GM12874 (cell line): Measurements from ENCODE around the gene MDFIC.

Experiments
- TF ChIP-seq, protein P1 (sequence below): IDR thresholded peaks from 2 replicates; pipeline ENCODE4 v1.5.1; 2011; ENCODE audit warnings: low read depth, mild to moderate bottlenecking, control low read depth, low read length, moderate library complexity; ENCODE audit not compliant: insufficient read depth

The MDFIC gene

DNA sequence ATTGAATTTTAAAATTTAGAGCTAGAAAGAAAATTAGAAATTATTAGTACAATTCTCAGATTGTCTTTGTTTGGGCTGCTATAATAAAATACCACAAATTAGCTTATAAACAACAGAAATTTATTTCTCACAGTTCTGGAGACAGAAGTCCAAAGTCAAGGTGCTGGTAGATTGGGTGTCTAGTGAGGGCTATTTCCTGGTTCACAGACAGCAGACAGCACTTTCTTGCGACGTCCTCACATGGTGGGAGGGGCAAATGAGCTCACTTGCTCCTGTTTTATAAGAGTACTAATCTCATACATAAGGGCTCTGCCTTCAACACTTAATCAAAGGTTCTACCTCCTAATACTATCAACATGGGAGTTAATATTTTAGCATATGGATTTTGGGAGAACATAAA is 134.1 kb downstream of the MDFIC start:
- TF ChIP-seq, protein P1, sequence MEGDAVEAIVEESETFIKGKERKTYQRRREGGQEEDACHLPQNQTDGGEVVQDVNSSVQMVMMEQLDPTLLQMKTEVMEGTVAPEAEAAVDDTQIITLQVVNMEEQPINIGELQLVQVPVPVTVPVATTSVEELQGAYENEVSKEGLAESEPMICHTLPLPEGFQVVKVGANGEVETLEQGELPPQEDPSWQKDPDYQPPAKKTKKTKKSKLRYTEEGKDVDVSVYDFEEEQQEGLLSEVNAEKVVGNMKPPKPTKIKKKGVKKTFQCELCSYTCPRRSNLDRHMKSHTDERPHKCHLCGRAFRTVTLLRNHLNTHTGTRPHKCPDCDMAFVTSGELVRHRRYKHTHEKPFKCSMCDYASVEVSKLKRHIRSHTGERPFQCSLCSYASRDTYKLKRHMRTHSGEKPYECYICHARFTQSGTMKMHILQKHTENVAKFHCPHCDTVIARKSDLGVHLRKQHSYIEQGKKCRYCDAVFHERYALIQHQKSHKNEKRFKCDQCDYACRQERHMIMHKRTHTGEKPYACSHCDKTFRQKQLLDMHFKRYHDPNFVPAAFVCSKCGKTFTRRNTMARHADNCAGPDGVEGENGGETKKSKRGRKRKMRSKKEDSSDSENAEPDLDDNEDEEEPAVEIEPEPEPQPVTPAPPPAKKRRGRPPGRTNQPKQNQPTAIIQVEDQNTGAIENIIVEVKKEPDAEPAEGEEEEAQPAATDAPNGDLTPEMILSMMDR = no peak

DNA sequence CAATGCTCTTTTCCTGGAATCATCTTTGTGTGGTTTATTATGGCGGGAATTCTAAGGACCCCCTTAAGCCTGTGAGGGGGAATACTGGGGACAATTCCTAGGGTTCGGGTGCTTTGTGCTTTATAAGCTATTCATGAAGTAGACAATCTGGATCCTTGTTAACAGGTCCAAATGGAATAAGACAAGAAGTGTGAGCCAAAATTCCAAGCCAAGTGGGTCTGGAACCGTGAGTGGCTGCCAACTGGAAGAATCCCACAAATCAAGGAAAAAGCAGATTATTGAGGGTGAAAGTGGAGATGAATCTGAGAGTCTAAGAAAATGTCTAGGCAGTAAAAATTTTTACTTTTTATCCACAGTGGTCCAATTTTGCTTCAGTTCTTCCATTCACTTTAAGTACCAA is 136.8 kb downstream of the MDFIC start:
- TF ChIP-seq, protein P1 = no peak

- TF ChIP-seq, protein P1 = no peak
These were observed 137.4 kb downstream of the MDFIC start for GRCh38 chr7:115059321-115059720.

DNA sequence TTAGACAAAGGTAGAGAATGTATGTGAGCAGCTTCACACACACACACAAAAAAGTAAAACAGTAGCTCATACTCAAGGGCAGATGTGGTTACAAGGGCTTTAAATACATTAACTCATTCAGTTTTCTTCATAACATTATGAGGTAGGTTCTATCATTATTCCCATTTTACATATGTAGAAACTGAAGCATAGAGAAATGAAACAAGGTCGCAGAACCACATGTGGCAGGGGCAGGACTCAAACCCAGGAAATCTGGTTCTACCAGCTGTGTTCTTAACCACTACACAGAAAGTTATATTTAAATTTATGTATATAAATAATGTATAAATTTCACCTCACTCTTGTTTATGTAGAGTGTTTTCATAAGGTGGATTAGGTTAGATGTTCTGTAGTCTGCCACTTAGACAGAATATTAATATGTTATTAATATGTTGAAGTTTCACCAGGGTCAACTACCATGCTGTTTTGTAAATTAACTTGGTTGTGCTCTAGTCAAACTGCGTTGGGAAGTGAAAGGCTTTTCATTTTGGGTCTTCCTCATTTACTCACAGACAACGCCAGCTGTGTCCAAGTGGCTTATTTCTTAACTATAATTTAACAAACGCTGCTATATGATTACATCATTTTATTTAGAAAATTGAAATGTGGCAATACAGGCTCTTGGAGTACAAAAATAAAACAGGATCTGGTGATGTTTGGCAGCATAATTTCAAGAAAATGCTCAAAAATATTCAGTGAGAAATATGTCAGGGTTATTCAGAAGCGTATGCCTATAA is 138.4 kb downstream of the MDFIC start:
- TF ChIP-seq, protein P1 = no peak

DNA sequence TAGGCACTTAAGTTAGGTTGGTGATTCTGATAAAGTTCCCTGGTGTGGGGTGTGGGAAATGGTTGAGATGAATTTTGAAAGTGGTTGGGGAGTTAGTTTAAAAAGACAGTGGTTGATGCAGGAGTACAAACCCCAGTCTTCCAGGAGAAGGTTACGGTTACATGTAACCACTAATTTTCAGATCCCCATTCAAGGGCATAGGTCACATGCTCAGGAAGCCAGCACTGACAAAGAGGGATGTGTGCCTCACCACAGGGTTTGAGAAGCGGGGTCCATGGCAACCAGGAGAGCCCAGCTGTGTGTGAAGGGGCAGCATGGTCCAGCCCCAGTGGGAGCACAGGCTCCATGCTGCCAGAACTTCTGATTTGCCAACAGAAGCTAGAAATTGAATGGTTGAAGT is 144.2 kb downstream of the MDFIC start:
- TF ChIP-seq, protein P1 = no peak

DNA sequence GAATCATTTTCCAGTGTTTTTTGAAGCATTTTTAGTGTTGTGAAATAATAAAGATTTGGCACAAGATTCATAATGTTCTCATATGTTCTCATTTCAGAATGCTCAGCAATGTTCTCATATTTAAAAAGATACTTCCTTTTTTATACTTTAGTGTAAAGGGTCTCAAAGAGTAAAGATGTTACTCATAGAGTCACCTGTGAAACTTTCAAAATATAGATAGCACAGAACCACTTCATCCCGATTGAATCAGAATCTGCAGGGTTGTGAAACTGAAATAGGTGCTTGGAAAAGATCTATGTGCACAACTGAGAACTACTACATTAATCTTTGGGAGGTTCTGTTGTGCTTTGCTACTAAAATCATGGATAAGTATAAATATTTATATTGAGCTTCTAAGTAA is 144.7 kb downstream of the MDFIC start:
- TF ChIP-seq, protein P1 = no peak

- TF ChIP-seq, protein P1 = no peak
These were observed 146.3 kb downstream of the MDFIC start for GRCh38 chr7:115068220-115068619.
